GM12872 (cell line): ENCODE results near the gene SPTBN1.

Source experiments
- CTCF ChIP-seq: IDR thresholded peaks from 3 replicates; pipeline ENCODE4 v1.5.1; 2011; ENCODE audit warnings: low read depth, mild to moderate bottlenecking, low read length, moderate library complexity; ENCODE audit not compliant: insufficient read depth

SPTBN1 gene

GRCh38 chr2:54559593-54560145, 103.5 kb downstream of the SPTBN1 start:
- TF ChIP-seq CTCF = no peak

- TF ChIP-seq CTCF = no peak
Measured at GRCh38 chr2:54560146-54560881, 104.2 kb downstream of the SPTBN1 start.

GRCh38 chr2:54561010-54561409, 104.9 kb downstream of the SPTBN1 start:
- no peak for TF ChIP-seq CTCF

GRCh38 chr2:54564439-54564838, 108.3 kb downstream of the SPTBN1 start:
- TF ChIP-seq CTCF = no peak

- TF ChIP-seq CTCF = no peak
Measured at GRCh38 chr2:54565551-54565950, 109.4 kb downstream of the SPTBN1 start.

GRCh38 chr2:54566896-54567295, 110.8 kb downstream of the SPTBN1 start:
- TF ChIP-seq CTCF = no peak

GRCh38 chr2:54568876-54569321, 112.8 kb downstream of the SPTBN1 start:
- TF ChIP-seq CTCF = no peak
